ENCODE results near the gene PSMC3IP.

The PSMC3IP gene

DNA sequence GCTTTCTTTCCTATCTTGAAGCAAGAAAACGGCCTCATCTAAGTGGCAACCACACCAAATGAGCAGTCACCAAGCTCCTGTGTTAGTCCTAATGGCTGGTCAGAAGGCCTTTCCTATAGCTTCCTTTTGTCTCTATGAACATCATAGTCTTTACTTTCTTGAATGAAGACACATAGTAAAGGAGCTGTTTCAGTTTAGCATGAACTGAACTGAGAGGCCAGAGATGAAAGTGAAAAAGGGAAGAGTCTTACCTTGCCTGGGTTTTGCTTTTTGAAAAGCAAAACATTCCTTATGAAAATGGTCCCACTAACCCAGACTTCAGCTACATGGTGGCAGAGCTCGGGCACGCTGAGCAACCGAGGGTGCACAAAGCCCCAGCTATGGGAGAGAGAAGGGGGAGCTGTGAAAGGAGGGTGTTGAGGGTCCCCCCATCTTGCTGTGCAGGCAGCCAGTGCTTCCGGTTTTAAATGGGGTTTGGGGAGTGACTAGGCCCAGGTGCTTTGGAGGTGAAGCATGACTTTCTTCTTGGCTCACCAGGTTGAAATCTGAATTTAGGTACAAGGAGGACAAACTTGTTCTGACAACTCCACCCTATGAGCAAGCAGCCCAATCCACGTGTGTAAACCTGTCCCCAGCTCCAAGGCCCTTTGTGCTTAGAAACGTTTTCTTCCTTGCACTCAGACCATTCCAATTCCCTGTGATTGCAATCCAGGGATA is 9.1 kb upstream of the PSMC3IP start:
- DNase-seq (ENCODE audit: low read depth in 1 of 2, low spot score in 1 of 2) = no peak

DNA sequence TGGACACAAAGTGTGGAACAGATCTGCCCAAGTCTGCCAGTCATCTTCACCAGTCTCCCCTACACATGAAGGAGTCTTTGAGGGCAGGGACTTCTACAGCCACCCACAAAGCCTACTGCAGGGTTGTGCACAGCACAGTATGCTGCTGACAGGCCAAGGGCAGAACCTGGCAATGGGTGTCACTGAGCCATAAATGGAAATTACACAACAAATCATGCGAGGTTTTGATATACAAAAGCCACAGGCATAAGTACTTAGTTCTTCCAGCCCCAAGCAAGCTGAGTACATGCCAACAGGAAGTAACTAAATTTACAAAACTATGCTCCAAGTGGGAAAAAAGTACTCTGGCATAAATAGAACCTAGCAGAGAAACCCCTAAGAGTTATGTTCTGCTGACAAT is 7.8 kb upstream of the PSMC3IP start:
- no peak for DNase-seq (ENCODE audit: low read depth in 1 of 2, low spot score in 1 of 2)

DNA sequence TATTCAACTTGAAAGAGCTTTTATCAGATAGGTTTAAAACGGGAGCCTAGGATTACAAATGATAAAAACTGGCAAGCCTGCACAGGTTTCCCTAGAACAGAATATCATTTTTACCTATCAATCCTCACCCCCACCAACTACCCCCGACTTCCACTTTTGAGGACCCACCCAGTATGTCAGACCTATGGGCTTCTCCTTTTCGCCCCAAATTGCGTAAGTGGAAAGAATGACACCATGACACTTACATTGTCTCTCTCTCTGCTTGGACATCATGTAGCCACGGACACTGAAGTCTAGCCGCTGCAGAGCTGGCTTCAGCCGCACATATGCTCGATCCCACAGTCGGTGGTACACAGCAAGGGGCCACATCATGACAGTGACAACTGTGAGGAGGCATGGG is 7.4 kb upstream of the PSMC3IP start:
- no peak for DNase-seq (ENCODE audit: low read depth in 1 of 2, low spot score in 1 of 2)

DNA sequence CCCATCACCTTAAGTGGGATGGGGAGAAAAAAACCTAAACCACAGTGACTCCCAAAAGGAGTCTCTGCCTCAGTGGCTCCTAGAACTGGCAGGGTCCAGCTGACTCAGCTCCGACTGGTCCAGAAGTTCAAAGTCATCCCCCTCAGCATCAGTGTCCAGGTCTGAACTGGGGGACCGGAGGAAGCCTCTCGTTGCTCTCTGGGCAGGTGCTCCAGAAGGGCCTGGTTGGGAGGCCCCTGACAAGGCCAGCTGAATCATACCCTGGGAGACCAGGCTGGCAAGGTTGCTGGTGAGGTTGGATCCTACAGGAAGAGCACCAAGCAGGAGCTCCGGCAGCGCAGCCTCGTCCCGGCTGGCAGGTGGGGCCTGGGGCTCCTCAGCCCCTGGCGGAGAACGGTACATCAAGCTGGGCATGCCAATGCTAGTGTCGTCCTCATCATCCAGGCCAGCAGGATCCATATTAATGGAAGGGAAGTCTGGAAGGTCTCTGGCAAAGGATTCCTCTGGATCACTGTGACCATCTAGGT is 4.3 kb upstream of the PSMC3IP start:
- no peak for DNase-seq (ENCODE audit: low read depth in 1 of 2, low spot score in 1 of 2)

DNA sequence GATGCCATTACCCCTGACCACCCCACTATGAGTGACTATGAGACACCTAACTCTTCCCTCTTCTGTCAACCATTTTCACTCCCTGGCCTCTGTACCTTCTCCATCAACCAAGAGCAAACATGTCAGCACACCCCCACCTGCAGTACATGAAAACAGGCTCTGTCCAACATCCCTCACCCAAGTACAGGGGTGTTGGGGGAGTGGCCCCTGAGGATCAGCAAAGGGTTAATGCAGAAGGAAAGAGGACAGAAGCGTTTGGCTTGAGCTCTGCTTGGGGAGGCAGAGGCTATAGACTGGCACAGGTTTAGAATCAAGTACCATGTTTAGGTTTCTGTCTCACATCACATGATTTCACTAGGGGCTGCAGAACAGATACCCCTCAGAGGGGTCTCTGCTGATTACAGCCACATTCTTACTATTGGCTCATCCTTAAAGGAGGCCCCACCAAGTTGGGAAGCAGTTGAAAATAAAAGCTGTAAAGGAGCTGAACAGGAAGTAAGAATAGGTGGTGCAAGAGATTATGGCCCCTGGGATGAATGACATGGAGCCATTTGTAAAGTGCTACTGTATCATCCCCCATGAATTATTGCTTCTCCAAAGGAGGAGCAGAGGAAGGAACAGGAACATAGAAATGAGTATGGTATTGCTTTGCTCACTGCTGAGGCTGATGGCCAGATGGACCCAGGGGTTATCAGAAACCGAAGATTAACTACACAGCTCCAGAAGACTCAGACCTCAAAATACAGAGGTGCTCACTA is 2.4 kb upstream of the PSMC3IP start:
- no peak for DNase-seq (ENCODE audit: low read depth in 1 of 2, low spot score in 1 of 2)

DNA sequence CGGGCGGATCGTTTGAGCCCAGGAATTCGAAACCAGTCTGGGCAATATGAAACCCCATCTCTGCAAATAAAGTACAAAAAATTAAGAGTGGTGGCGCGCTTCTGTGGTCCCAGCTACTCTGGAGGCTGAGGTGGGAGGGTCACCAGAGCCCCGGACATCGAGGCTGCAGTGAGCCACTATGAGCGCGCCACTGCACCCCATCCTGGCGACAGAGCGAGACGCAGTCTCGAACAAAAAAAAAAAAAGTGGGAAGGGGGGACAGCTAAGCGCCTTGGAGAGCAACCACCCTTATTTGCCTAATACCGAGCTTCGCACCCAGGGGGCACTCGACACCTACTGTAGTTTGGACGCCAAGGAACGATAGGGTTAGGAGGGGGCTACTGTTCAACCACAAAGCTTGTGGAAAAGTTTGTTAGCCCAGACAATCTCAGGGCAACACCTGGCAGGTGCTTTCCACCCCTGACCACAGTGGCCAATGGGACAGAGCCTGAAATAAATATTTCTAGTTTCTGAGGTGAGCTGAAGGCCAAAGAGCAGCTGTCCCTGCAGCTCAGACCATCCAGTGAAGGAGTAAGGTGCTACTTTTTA is 847 bp upstream of the PSMC3IP start:
- peak in 1 of 2 donors; percentile 43 for DNase-seq (ENCODE audit: low read depth in 1 of 2, low spot score in 1 of 2)

DNA sequence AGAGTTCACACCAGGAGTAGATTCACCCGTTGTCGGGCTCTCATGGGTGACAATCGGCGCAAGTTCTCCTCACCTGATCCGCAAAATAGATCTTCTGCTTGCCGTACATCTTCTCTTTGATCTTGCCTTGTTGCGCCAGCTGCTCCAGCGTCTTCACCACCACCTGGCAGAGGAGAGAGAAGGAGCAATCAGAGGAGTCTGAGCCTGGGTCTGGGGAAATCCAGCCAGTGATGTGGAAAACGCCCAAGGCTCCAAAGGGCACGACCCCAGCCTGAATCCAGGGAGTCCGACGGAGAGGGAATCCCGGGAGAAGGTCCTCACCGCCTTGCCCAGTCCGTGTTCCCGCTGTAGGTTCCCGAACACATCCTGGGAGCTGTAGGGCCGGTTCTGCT is 393 bp downstream of the PSMC3IP start:
- DNase-seq (ENCODE audit: low read depth in 1 of 2, low spot score in 1 of 2) = no peak

DNA sequence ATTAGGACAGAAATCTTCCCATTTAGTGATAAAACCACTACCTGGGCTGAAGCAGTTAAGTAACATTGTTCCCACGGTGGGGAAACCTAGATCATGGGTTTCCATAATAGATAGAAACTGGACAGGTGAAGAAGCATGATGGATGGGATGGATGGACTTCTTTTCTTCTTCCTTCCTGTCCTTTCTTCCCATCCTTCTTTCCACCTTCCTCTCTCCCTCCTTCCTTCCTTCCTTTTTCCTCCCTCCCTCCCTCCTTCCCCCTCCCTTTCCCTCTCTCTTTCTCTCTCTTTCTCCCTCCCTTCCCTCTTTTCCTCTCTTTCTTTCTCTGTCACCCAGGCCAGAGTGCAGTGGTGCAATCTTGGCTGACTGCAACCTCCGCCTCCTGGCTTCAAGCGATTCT is 3.1 kb downstream of the PSMC3IP start:
- no peak for DNase-seq (ENCODE audit: low read depth in 1 of 2, low spot score in 1 of 2)

DNA sequence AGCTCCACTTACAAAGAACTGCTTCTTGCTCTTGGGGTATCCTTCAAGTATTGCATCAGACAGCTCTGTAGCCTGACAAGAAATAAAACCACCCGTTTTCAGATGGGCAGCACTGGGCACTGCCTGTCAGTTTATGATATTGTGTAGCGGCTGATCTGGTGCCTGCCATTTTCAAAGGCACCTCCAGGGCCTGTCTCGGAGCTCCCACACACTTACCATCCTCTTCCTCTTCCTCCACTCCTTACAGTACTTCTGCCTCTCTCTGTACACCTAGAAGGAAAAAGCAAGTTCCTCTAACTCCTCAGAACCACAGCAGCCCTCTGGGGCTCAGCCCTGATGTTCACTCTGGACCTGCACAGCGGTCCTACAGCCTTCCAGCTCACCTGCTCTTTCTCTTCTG is 4.4 kb downstream of the PSMC3IP start:
- no peak for DNase-seq (ENCODE audit: low read depth in 1 of 2, low spot score in 1 of 2)

DNA sequence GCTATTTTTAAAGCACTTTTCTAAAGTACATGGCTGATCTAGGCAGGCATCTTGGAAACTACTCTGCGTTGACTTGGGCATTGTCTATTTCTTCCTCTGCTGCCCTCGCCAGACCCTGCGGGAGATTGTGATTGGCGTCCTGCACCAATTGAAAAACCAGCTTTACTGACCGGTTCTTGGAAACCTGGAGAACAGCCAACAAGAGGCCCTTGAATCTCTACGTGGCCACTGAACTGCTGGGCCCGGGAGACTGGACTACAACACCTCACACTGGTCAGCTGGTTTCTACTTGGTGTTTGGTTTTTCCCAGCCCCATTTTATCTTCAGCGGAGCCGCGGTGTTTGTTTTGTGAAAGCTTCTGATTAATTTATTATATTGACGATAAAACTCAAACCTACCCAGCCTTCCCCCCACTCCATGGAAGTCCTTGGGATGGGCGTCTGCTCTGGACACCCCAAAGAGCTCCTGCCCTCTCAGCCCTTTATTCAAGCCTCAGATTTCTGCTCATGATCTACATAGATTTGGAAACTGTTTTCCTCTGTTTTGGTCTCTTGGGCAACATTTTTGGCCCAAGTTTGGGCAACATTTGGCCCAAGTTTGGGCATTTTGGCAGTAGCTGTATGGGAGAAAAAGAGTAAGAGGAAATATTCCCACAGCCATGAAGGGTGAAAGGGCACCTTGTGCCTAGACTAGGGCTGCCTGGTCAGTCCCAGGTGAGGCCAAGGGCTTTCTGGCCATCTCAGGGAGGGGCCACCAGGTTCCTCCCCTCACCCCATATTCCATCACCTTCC is 5.9 kb downstream of the PSMC3IP start:
- DNase-seq (ENCODE audit: low read depth in 1 of 2, low spot score in 1 of 2) = no peak

DNA sequence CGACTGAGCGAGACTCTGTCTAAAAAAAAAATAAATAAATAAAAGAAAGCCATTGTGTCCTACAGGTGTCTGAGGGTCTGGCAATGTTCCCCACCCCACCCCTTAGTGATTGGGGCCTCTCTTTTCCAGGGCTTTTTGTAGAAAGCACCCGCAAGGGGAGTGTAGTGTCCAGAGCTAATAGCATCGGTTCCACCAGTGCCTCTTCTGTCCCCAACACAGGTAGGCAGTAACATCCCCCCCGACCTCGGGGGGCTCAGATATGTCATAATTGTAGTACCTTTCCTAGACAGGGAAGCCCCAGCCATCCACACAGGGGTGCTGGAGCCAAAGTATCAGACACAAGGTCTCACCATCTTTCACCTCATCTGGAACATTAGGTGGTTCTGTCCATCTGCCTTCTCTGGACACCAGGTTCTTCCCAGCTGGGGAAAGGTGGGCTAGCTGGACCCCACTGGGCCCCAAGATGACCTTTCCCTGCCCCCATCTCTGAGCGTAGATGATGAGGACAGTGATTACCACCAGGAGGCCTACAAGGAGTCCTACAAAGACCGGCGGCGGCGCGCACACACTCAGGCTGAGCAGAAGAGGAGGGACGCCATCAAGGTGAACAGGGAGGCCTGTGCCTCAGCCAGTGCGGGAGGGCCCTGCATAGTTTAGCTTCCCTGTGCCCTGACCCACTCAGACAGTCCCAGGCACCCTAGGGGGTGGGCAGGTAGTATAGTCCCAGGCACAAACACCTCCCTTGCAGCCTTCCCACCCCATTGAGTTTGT is 9.0 kb downstream of the PSMC3IP start:
- no peak for DNase-seq (ENCODE audit: low read depth in 1 of 2, low spot score in 1 of 2)

DNA sequence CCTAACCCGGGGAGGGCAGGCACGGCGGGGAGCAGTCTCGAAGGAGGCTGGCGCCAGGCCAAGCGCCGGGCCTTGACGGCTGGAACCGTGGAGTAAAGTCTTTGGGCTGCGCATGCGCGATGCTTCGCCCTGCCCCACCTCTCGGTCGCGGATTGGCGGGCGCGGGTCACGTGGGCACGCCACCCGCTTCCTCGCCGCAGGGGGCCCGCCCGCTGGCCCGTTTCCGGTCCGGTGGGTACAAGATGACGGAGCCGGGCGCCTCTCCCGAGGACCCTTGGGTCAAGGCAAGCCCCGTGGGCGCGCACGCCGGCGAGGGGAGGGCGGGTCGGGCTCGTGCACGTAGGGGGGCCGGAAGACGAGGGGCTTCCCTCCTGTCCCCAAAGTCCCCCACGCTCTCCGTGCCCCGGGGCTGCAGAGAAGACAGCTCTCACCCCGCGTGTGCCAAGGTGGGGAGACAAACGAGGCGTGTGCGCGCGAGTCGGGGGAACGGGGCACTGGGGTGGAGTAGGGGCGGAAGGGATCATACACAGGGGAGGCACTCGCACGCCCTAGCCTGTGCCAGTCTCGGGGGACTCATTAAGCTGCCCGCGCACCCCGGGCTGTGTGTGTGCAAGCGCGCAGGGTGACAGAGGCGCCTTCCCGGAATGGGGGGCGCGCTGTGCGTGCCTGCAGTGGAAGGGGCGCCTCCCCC is 10.5 kb downstream of the PSMC3IP start, which contains the start of gene MLX:
TSS of gene MLX (plus strand) at position 218 of the 691 bp plus-strand sequence. CDS start at position 243, 25 bp downstream.
- peak; percentile 81 to 88 for DNase-seq (ENCODE audit: low read depth in 1 of 2, low spot score in 1 of 2)

DNA sequence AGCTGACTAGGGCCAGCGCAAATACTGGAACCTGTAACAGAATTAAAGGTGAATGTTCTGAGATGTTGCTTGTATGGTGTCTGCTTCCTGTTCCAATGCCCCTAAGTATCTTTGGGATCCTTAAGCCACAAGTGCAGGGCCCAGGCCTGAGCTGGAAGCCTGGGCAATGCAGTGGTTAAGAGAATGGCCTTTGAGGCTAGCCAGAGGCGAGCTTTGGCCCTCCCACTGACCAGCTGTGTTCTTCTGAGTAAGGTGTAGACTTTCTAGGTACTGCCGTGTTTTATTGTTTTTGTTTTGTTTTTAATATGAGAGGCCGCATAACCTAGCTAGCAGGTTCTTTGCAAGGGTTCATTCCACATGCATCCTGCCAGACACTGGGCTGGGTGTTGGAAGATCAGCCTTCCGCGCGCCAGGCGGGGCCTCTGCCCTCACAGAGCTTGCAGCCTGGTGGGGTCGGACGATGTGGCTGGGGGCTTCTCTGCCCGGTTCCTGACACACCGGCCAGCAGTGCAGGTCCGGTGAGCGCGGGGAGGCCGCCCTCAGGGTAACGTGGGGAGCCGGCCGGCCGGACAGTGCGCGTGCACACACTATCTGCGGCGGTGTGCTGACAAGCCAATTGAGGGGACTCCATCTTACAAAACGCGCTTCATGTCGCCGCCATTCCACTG is 11.2 kb downstream of the PSMC3IP start:
- no peak for DNase-seq (ENCODE audit: low read depth in 1 of 2, low spot score in 1 of 2)

DNA sequence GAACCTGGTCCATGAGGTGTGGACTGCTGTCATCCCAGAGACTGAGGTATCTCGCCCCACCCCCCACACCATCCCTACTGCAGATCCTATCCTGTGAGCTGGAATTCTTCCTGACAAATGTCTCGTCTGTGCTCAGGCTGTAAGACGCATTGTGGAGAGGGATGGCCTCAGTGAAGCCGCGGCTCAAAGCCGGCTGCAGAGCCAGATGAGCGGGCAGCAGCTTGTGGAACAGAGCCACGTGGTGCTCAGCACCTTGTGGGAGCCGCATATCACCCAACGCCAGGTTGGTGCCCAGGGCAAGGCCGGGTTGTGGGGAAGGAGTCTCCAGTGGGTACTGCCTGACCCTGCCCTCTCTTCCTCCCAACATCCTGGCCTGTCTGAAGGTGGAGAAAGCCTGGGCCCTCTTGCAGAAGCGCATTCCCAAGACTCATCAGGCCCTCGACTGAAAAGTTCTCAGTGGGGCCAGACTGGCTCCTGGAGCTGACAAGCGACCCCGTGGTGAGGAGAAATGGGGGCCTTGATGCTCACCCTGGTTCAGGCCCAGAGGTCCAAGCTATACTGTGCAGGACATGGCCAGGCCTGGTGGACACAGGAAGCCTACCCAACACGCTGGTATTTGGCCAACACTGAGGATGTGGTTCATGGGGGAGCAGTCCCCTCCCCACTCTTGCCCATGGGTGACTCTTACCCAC is 11.9 kb downstream of the PSMC3IP start:
- no peak for DNase-seq (ENCODE audit: low read depth in 1 of 2, low spot score in 1 of 2)

DNA sequence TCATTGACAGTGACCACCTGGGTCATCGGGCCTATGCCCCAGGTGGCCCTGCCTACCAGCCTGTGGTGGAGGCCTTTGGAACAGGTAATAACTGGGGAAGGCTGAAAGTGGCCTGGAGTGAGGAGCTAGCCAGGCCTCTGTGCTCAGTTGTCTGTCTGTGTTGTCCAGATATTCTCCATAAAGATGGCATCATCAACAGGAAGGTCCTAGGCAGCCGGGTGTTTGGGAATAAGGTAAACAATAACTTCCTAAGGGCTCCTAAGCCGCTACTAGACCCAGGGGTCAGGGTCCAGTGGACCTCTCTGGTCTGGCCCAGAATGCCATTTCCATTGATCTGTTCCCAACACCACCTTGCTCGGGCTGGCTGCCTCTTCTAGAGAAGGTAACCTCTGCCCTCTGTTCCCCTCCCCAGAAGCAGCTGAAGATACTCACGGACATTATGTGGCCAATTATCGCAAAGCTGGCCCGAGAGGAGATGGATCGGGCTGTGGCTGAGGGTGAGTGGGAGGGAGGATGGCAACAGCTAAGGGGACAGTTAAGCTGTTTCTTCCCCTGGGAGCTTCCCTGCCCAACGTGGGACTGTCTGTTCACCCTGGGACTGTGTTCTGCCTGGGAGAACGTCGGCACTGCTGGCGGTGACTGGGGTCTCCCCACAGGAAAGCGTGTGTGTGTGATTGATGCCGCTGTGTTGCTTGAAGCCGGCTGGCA is 12.6 kb downstream of the PSMC3IP start:
- no peak for DNase-seq (ENCODE audit: low read depth in 1 of 2, low spot score in 1 of 2)

DNA sequence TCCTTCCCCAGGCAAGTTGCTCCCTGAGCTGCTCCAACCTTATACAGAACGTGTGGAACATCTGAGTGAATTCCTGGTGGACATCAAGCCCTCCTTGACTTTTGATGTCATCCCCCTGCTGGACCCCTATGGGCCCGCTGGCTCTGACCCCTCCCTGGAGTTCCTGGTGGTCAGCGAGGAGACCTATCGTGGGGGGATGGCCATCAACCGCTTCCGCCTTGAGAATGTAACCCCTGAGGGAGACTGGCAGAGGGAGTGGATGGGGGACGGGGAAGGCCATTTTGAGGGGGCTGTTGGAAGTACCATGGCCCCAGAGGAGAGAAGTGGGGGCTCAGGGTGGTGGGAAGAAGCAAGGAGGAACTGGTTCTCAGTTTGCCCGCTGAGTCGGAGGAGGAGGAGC is 13.6 kb downstream of the PSMC3IP start:
- no peak for DNase-seq (ENCODE audit: low read depth in 1 of 2, low spot score in 1 of 2)

DNA sequence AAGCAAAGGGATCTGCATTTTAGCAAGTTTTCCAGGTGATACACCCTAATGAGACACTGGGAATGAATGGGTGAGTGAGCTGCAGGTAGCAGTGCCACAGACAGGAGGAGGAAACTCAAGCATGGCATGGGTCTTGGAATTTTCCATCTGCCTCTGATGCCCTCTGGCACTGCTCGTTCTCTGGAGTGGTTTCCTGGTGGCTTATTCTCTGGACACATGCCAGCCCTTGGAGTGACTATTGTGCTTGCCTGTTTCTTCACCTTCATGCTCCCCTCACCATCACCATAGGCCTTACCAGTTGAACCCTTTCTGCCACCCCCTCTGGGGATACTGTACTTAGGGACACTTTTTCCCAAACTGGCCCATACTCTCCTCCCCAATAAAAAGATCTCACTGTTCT is 14.0 kb downstream of the PSMC3IP start:
- DNase-seq (ENCODE audit: low read depth in 1 of 2, low spot score in 1 of 2) = no peak

DNA sequence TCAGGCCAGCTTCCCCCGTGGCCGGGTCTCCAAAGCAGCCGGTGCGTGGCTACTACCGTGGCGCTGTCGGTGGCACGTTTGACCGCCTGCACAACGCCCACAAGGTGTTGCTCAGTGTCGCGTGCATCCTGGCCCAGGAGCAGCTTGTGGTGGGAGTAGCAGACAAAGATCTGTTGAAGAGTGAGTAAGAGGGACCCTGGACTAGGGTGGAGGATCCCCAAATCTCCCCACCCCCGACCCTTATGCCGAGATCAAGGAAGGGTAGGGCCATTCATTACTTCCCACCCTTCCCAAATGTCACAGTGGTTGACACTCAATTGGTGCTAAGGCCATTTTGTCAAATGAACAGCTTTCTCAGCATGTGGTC is 14.4 kb downstream of the PSMC3IP start:
- no peak for DNase-seq (ENCODE audit: low read depth in 1 of 2, low spot score in 1 of 2)
